NCI-H460 (cell line): ENCODE measurements around the gene EVI5. TPM values are rescaled to one million over a fixed set of nuclear protein-coding genes. Genes with fewer than 3 reads are reported as not detected.
A peak's percentile ranks its signal among the peaks of the same experiment; 100 is the strongest.

Experiments
- DNase-seq: peaks from one replicate; pipeline ENCODE4 v3.0.0-alpha.2; 2016; ENCODE audit warnings: low read depth; ENCODE audit errors: extremely low read depth
- polyA plus RNA-seq: library from polyadenylated mRNA; depleted of rRNA; stranded (reverse); fragments of >200 nt; gene quantifications from 2 replicates; pipeline ENCODE4 v1.2.3, GENCODE V29; 2014; cell fraction: nucleus; rRNA removed
- total RNA-seq: library from RNA; depleted of rRNA; stranded (reverse); fragments of >200 nt; shearing (Covaris generic); gene quantifications from 2 replicates; pipeline ENCODE4 v1.2.3, GENCODE V29; 2014; rRNA removed

Gene EVI5
- 20.5 and 25.3 TPM in 2 replicates for total RNA-seq
- 3.2 and 5.1 TPM in 2 replicates for polyA plus RNA-seq

DNA sequence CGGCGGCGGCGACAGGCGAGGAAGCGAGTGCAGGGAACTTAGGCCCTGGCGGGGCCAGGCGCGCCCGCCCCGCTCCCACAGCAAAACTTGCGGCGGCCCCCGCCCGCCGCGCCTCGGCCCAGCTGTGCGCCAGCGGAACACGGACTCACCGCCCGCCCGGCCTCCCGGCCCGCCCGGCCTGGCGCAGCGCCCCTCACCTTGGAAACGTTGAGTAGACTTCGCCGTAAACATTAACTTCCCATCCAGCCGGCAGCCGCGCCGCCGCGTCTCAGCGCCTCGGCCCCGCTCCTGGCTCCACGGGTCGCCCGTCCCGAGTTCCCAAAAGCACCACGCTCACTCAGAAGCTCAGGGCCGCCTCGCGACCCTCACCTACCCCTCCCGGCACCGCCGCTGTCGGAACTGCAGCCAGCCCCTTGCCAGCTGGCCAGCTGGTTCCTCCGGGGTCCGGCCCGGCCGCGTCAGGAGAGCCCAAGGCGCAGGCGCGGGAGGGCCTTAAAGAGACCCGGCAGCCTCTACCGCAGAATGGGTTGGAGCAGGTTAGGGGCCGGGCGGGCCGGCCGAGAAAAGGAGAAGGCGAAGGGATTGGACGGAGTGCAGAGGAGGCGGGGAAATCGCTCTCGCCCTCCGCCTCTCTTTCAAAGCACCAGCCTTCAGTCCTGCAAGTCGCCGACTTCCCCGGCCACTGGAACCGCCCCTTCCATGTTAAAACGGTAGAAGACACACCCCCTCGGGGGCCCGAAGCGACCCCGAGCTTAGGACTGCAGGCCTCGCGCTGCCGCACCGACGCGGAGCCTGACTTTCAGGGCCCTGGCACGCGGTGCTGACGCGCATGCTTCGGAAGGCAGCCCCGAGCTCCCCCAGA lies at the start of gene EVI5:
Gene EVI5, minus strand, starts transcription at position 470 of the 862 bp plus-strand sequence. CDS start 48,562 bp downstream, outside the sequence.
- DNase-seq: peak; percentile 86

DNA sequence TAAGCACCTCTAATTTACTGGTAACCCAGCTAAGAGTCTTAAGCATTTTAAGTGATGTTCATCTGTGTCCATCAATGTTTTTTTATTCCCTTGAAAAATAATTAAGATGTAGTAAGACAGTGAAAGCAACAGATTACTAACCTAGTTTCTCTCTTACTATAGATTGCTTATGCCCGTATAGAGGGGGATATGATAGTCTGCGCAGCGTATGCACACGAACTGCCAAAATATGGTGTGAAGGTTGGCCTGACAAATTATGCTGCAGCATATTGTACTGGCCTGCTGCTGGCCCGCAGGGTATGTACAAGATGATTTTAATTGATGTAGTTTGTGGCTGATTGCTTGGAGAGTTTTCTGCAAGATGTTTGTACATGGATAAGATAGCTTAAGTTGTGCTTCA lies 49.7 kb upstream of the EVI5 start:
- DNase-seq: no peak

DNA sequence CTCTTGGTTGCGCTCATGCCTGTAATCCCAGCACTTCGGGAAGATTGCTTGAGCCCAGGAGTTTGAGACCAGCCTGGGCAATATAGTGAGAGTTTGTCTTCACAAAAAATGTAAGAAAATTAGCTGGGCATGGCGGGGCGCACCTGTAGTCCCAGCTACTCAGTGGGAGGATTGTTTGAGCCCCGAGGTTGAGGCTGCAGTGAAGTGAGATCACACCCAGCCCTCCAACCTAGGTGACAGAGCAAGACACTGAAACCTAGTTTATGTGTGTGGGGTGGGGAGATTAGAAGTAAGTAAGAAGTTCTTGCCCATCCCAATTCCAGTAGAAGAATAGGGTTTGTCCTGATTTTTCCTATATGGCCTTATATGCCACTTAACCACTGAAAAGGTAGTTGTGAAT lies 48.9 kb upstream of the EVI5 start:
- DNase-seq: no peak

DNA sequence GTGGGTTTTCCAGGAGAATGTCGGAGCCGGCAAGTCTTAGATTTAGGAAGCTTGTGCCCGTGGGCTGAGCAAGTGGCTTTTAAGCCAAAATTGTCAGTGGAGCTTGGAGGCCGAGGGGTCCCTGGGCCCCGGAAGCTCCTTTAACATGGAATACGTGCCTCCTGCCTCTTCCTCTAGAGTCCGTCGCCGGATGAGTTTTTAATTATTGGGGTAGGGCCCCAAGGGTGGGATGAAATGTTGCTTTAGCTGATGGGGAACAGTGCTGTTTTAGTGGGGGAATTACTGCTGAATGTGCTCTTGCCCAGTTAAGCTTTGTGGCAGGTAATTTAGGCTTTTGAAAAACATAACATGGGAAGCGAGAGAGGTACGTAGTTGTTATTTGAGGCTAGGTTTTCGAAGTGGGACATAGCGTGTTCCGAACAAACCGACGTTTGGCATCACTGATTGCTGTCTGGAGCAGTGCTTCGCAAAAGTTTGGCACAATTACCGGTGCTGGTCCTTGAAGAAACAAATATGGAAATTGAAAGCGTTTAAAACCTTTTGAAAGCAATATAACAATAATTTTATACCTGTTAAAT lies 47.7 kb upstream of the EVI5 start:
- DNase-seq: no peak

DNA sequence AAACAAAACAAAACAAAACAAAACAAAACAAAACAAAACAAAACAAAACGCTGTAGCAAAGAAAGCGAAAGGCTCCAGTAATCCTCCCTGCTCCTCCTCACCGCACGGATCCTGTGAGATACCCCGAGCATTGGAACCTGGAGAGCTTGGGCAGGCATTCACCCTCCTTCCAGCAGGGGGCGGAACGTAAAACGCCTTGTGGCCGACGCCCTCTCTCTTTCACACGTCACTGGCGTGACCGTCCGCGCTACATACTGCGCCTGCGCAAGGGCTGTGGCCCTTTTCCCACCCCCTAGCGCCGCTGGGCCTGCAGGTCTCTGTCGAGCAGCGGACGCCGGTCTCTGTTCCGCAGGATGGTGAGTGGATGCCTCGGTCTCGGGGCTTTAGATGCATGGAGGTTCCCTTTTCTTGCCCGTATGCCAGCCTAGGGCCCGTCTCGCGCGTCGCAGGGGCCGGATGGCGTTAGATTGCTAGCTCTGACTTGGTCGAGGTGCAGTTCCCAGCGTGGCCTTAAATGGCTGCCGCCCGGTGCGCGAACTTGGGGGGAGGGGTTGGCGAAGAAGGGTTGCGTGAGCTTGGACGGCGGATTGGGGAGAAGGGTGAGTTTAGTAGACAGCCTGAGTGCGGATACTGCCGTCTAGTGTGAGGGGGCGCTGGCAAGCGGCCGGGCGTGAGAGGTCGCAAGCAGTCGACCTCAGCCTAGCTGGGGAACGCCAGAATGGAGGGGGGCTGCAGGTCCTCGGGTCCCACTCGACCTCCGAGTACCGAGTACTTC lies 47.0 kb upstream of the EVI5 start, which contains the start of gene RPL5:
Gene RPL5, plus strand, starts transcription at position 279 of the 775 bp plus-strand sequence. Its CDS starts 75 bp downstream, at position 354.
- DNase-seq: peak; percentile 96

DNA sequence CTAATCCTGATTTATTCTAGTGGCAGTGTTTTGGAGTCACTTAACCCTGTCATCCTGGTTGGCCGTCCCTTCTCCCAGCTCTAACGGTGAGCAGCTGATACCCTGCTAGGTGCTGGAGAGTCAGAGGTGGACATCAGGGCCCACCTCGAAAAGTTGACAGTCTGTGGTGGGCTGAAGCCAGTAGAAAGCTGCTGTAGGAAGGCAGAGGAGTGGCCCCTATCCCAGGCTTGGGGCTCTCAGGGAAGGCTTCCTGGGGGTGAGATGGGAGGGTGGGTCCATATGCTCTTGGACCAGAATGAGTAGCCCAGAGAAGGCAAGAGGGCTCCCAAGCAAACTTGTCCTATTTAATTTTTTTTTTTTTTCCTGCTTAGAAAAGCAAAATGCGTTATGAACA lies 46.5 kb upstream of the EVI5 start:
- no peak for DNase-seq

DNA sequence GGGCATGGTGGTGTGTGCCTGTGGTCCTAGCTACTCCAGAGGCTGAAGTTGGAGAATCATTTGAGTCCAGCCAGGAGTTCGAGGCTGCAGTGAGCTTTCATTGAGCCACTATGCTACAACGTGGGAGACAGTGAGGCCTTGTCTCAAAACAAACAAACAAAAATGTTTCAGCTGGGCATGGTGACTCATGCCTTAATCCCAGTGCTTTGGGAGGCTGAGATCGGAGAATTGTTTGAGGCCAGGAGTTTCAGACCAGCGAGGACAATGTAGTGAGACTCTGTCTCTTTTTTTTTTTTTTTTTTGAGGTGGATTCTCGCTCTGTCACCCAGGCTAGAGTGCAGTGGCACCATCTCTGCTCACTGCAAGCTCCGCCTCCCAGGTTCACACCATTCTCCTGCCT lies 41.9 kb upstream of the EVI5 start:
- peak; percentile 33 for DNase-seq

DNA sequence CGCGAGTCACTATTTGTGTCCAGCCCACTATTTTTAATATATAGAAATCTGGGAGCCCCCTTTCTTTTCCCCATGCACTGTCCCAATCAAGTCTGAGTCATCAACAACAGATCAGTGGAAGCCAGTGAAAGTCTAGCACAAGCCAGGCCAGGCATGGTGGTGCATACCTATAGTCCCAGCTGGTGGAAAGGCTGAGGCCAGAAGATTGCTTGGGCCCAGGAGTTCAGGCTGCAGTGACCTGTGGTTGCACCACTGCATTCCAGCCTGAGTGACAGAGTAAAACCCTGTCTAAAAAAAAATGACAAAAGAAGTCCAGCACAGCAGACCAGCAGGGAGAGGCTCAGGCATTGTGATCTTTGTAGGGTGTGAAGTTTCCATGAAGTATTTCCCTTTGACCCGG lies 38.0 kb upstream of the EVI5 start:
- DNase-seq: no peak

DNA sequence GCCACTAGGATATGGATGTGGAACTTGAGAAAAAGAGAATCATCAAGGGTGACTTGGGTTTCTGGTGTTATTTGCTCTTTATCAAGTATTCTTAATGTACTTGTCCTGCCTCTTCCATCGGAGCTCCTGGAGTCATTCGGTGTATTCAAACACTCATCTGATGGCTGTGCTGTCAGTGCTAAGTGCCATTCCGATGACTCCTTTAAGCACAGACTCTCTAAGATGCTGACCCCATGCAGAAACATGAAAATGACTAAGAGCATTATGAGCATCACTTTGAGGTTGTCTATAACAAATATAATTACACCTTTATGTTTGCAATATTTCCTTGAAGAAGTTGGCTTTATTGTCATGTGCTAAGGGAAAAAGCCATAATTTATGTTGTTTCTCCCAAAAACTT lies 35.6 kb upstream of the EVI5 start:
- DNase-seq: no peak

DNA sequence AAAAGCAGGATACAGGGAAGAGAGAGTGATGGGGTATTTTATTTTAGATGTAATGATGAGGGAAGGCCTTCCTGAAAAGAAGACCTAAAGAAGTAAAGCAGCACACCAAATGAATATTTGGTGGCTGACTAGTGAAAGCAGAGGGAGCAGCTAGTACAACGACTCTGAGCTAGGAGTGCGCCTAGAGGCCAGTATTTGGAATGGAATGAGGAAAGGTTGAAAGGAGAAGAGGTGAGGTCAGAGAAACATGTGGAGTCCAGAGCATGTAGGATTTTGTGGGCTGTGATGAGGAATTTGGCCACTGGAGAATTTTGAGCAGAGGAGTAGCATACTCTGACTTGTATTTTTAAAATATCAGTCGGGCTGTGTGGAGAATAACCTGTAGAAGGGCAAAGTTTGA lies 35.1 kb upstream of the EVI5 start:
- DNase-seq: no peak

DNA sequence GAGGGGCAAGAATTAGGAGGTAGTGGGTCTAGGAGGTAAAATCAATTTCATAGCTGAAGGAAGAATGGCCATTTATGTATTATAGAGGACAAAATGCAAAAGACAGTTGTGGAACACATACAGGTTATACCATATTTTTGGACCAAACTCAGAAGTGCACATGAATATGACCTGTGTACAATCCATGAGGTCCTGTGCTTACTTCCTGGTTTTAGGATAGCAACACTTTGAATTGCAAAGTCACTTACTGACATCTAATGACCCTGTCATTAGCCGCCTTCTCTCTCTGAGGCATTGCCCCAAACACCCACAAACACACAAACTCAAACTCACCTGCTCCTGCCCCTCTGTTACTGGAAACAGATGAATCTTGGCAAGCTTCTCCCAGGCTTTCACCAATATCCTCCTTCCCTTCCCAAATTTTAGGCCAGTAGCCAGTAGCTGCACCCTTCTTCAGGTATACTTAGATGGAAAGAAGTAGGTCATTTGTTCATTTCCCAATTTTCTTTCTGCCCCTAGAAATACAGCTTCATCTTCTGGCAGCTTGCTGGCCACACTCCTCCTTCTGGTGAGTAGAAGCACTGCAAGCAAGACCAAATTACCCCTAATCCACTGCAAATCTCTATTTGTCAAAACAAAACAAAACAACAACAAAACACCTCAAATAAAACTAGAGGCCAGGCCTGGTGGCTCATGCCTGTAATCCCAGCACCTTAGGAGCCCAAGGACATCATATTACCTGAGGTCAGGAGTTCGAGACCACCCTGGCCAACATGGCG lies 33.3 kb upstream of the EVI5 start:
- peak; percentile 22 for DNase-seq

DNA sequence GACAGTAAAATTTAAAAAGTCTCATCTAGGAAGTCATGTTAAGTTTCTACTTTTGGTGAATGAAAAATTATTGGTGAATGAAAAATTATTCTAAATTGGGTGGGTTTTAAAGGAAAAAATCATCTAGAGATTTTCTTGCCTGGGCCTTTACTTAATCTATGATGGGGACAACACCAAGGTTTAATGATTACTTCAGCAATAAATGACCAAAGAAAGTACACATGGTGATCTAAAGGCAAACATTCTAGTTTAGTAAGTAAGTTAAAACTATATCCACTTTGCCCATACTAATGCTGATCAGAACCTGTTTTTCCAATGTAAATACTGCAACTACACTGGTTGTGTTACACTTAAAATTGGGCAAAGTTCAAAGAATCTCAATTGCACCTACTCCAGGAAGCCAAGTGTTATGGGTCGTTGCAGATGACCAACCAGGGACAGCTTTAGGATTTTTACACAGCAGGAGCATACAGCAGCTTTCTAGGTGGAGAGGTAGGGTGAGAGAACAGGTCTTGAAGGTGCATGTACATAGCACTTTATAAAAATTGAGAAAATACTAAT lies 32.3 kb upstream of the EVI5 start:
- DNase-seq: no peak

DNA sequence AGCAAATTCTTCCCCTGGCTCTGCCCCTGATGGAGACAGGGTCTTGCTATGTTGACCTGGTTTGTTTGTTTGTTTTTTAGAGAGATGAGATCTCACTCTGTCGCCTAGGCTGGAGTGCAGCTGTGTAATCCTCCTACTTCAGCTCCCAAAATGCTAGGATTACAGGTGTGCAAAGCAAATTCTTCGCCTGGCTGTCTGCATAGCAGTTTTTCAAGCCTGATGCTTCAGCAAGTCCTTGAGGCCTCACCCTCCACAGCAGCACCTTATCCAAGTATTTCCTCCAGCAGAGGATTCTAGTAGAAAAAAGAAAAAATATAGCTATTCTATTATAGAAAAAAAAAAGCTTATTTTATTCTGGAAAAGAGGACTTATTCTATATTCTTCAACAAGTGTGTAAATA lies 31.8 kb upstream of the EVI5 start:
- DNase-seq: no peak

DNA sequence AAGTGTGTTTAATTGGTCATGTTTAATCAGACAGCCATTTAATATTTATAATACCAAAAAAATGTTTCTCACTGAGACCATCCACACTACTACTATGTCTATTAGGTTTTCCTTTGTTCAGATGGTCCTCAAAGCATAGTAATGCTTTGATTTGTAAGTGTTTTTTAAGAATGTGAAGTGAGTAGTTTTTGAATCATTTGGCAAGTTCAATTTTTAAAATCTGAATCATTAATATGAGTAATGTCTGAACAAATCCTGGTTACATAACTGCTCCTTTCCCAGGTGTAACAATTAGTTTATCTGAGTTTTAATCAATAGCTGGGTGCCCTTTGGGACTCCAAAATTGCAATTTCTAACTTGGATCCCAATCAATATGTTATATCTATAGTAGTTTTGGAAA lies 23.5 kb upstream of the EVI5 start:
- DNase-seq: no peak

DNA sequence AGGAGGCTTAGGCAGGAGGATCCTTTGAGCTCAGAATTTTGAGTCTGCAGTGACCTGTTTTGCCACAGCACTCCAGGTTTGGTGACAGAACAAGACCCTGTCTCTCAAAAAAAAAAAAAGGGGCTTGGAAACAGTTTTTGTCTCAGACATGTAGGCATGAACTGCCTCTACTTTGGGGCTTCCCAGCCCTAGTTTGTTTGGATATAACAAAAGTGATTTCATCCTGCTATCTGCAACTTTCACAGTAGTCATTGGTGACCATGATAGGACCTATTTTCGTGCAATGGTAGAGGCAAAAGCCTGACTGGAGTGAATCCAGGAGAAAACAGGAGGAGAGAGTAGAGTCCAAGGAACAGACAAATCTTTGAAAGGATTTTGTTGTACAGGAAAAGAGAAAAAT lies 20.3 kb upstream of the EVI5 start:
- no peak for DNase-seq

DNA sequence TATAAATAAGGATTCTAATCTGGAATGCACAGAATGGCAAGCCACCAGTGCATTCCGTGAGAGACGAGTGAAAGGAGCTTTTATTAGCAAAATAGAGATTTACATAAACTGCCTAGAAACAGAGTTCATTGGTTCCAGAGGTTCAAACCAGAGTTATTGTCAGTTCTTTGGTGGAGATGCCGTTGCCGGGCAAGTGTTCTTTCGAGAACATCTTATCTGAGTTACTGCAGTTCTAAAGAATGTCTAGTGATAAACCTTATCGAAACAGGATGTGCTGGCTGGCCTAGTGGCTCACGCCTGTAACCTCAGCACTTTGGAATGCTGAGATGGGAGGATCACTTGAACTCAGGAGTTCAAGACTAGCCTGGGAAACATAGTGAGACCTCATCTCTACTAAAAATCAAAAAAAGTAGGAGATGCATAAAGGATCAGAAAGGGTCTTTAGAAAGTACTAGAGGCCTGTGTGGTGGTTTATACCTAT lies 19.9 kb upstream of the EVI5 start:
- peak; percentile 66 for DNase-seq

DNA sequence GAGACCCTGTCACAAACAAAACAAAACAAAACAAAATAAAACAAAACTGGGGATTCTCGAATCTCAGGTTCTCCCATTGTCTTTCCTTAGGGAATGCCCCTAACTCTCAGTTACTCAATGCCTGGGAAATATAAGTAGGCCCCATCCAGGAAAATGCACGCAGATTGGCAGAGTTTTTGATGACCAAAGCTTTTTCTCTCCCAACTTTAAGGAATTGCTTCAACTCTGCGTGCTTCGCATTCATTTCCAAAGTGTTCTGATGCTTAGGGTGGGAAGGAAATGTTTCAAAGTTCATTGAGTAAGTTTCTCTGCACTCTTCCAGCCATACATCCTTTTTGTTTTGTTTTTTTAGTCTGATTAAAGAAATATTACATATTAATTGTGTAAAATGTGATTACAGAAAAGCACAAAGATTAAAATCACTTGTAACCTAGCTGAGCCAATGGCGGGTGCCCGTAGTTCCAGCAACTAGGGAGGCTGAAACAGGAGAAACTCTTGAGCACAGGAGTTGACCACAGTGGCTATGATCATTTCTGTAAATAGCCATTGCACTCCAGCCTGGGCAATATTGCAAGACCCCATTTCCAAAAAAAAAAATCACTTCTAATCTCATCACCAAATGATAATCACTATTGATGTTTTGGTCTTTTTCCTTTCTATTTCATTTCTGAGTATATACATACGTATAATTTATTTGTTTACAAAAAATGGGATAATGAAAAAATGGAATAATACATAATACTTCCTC lies 18.4 kb upstream of the EVI5 start:
- no peak for DNase-seq

DNA sequence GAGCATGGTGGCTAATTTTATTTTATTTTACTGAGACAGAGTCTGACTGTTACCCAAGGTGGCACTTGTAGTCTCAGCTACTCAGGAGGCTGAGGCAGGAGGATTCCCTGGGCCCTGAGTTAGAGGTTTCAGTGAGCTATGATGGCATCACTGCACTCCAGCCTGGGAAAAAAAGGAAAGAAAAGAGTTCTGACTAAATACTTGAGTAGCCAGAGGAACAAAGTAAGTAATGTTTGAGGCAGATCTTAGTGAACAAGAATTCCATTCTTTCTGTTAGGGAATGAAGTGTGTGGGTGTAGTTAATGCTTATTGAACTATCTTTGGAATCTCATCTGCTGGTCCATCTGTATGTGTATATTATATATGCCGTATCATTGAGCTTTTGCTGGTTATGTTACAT lies 13.1 kb upstream of the EVI5 start:
- DNase-seq: no peak

DNA sequence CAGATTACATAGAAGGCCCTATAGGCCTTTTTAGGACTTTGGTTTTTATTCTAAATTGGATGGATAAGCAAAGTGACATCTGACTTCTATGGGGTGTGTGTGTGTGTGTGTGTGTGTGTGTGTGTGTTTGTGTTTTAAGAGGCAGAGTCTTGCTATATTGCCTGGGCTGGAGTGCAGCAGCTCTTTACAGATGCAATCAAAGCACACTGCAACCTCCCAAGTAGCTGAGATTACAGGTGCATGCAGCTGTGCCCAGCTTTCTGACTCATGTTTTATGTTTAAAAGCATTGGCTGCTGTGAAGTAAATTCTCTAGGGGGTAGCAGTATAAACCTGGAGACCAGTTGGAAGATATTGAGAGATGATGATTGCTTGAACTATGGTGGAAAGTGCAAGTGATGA lies 12.4 kb upstream of the EVI5 start:
- DNase-seq: no peak
